Keratinocyte (primary cell): Measurements from ENCODE around the gene CCDC201.

ENCODE experiments used
- CTCF ChIP-seq, 3 experiments: IDR thresholded peaks in 1 of 3; conservative IDR thresholded peaks in 1 of 3; optimal IDR thresholded peaks in 1 of 3; 2 replicates in 2 of 3; 3 replicates in 1 of 3; pipeline versions ENCODE3 to v1.5.1; 2011; ENCODE audit warnings: low read length in 3 of 3, mild to moderate bottlenecking in 3 of 3, moderate library complexity in 2 of 3, control low read depth in 1 of 3, inconsistent platforms in 1 of 3; ENCODE audit not compliant: insufficient read depth in 2 of 3; ENCODE audit errors: extremely low read depth in 1 of 3
- EZH2 ChIP-seq: IDR thresholded peaks from one replicate; pipeline ENCODE4 v1.6.1; 2012; ENCODE audit warnings: inconsistent platforms, mild to moderate bottlenecking, low read length, moderate library complexity

GRCh38 chr7:45876519-45876918 lies 3.6 kb upstream of the CCDC201 start:
- TF ChIP-seq CTCF (optimal IDR thresholded peaks at IDR 0.05 in 1 of 3, IDR thresholded peaks at IDR 0.05 in 1 of 3, conservative IDR thresholded peaks at IDR 0.05 in 1 of 3; ENCODE audit: extremely low read depth in 1 of 3, insufficient read depth in 2 of 3, low read length in 3 of 3): no peak
- TF ChIP-seq EZH2: no peak
